Caco-2 (cell line): ENCODE results near the gene FCN1. TPM values are rescaled to one million over a fixed set of nuclear protein-coding genes. Genes with fewer than 3 reads are reported as not detected.

Experiments
- BruUV-seq: library from RNA; stranded (reverse); fragments of 400-500 nt; replicated peaks from 2 replicates; lab custom pipeline; 2021; lab: Mats Ljungman, UMichigan
- CTCF ChIA-PET: fragments of 300-600 bp; sonication (Branson Sonifier 250); formaldehyde crosslinking; loops from one replicate; lab custom pipeline; 2022; ENCODE audit warnings: antibody characterized with exemption; lab: Charles Lee
- POLR2A ChIA-PET: fragments of 300-600 bp; sonication (Branson Sonifier 250); formaldehyde crosslinking; loops from one replicate; lab custom pipeline; 2022; ENCODE audit warnings: antibody characterized with exemption; lab: Charles Lee
- DNase-seq, 2 experiments: peaks; one replicate each; pipeline versions ENCODE4 v3.0.0 to v3.0.0-alpha.2; 2020 to 2022
- H3K27me3 ChIP-seq: replicated peaks from 2 replicates; pipeline ENCODE4 v1.6.0; 2011; ENCODE audit warnings: low read length; ENCODE audit not compliant: control insufficient read depth, insufficient read depth
- H3K36me3 ChIP-seq: 2 replicates; pipeline ENCODE4 v1.5.1; 2011; ENCODE audit warnings: low read length; ENCODE audit not compliant: control insufficient read depth, insufficient read depth
- H3K4me1 ChIP-seq: fragments of 250-450 bp; sonication (Bioruptor Pico); 2 replicates; pipeline ENCODE4 v1.5.1; 2020; ENCODE audit warnings: mild to moderate bottlenecking
- H3K4me3 ChIP-seq: 2 replicates; pipeline ENCODE4 v1.5.1; 2011; ENCODE audit warnings: low read depth, mild to moderate bottlenecking, control low read depth, low read length
- H3K9me3 ChIP-seq: fragments of 250-450 bp; sonication (Bioruptor Pico); 2 replicates; pipeline ENCODE4 v1.5.1; 2020; ENCODE audit warnings: mild to moderate bottlenecking, moderate library complexity
- H3K27ac Mint-ChIP-seq: one replicate; pipeline ENCODE4 v1.8.0; 2022; ENCODE audit warnings: mixed read lengths; ENCODE audit not compliant: unreplicated experiment
- H3K27me3 Mint-ChIP-seq: one replicate; pipeline ENCODE4 v1.8.0; 2022; ENCODE audit warnings: mixed read lengths; ENCODE audit not compliant: insufficient read depth, unreplicated experiment
- H3K36me3 Mint-ChIP-seq: one replicate; pipeline ENCODE4 v1.8.0; 2022; ENCODE audit warnings: mild to moderate bottlenecking, mixed read lengths; ENCODE audit not compliant: insufficient read depth, unreplicated experiment
- H3K4me1 Mint-ChIP-seq: one replicate; pipeline ENCODE4 v1.8.0; 2022; ENCODE audit warnings: low read depth, mixed read lengths; ENCODE audit not compliant: unreplicated experiment
- H3K4me3 Mint-ChIP-seq: one replicate; pipeline ENCODE4 v1.8.0; 2022; ENCODE audit warnings: mild to moderate bottlenecking, moderate library complexity, mixed read lengths; ENCODE audit not compliant: unreplicated experiment
- H3K9me3 Mint-ChIP-seq: one replicate; pipeline ENCODE4 v1.8.0; 2022; ENCODE audit warnings: mixed read lengths; ENCODE audit not compliant: unreplicated experiment
- intact Hi-C: fragments of 100-400 bp; cut with micrococcal nuclease; formaldehyde crosslinking; loops from one replicate; pipeline ENCODE4 v1.10.0; 2022; ENCODE audit not compliant: unreplicated experiment
- total RNA-seq: library from RNA; stranded (reverse); gene quantifications from 2 replicates; pipeline ENCODE4 v1.2.3, GENCODE V29; 2022
- TF ChIP-seq, protein P1 (sequence below), 2 experiments: fragments of 200-600 bp in 1 of 2; IDR thresholded peaks; 1 replicate in 1 of 2; 2 replicates in 1 of 2; pipeline versions ENCODE4 v1.5.1 to v1.8.0; 2011 to 2022; ENCODE audit warnings: antibody characterized with exemption in 1 of 2, control low read depth in 1 of 2, inconsistent platforms in 1 of 2, low read depth in 1 of 2, low read length in 1 of 2, mild to moderate bottlenecking in 1 of 2, moderate library complexity in 1 of 2; ENCODE audit not compliant: insufficient read depth in 1 of 2, severe bottlenecking in 1 of 2, unreplicated experiment in 1 of 2

FCN1 gene
- total RNA-seq, 1 experiment from 2014 or later: not detected

DNA sequence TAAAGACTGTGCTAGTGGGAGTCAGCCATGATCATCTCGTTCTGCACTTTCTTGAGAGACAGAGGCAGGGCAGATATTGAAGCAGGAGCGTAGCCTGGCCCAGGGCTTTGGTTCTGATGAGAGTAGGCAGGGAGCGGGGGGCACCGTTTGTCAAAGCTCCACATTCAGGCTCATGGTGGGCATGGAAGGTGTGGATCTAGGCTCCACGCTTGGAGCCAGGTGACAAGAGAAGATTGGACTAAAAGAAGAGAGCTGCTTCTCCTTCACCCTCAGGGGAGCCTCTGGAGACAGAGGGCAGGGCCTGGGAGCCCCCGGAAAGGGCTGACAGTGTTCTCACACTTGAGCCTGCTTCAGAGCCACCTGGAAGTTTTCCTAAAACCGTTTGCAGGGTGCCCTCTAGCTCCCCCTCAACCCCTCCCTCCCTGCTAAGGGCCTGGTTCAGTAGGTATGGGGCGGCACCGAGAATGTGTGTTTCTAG is 61.8 kb downstream of the FCN1 start:
- intact Hi-C loops: no loop called here
- H3K36me3 Mint-ChIP-seq: no peaks in the 10 kb centered on the region
- TF ChIP-seq, protein P1, sequence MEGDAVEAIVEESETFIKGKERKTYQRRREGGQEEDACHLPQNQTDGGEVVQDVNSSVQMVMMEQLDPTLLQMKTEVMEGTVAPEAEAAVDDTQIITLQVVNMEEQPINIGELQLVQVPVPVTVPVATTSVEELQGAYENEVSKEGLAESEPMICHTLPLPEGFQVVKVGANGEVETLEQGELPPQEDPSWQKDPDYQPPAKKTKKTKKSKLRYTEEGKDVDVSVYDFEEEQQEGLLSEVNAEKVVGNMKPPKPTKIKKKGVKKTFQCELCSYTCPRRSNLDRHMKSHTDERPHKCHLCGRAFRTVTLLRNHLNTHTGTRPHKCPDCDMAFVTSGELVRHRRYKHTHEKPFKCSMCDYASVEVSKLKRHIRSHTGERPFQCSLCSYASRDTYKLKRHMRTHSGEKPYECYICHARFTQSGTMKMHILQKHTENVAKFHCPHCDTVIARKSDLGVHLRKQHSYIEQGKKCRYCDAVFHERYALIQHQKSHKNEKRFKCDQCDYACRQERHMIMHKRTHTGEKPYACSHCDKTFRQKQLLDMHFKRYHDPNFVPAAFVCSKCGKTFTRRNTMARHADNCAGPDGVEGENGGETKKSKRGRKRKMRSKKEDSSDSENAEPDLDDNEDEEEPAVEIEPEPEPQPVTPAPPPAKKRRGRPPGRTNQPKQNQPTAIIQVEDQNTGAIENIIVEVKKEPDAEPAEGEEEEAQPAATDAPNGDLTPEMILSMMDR (IDR thresholded peaks at IDR 0.05; ENCODE audit: insufficient read depth in 1 of 2, low read depth in 1 of 2, low read length in 1 of 2, severe bottlenecking in 1 of 2, unreplicated experiment in 1 of 2): no peak
- Histone ChIP-seq H3K4me1 (no peaks in the 10 kb centered on the region), H3K4me3 (no peak overlapping the region), H3K9me3 (no peaks in the 10 kb centered on the region), H3K27me3 (no peaks in the 10 kb centered on the region), H3K36me3 (no peaks in the 10 kb centered on the region)
- H3K27me3 Mint-ChIP-seq: peaks cover 6% of the 10 kb centered on the region
- peaks cover 9% of the 10 kb centered on the region for H3K9me3 Mint-ChIP-seq
- POLR2A ChIA-PET: no interaction called here
- CTCF ChIA-PET: no interaction called here
- H3K27ac Mint-ChIP-seq: no peak overlapping the region
- no peak overlapping the region for H3K4me3 Mint-ChIP-seq
- BruUV-seq: no TSS peak
- H3K4me1 Mint-ChIP-seq: no peaks in the 10 kb centered on the region
- DNase-seq: no peak

Other genes with a start within 250 kb of the FCN1 start
- not detected in 2 replicates for gene FCN2, start 37.1 kb downstream of the FCN1 start, total RNA-seq
- gene OLFM1, start 169.8 kb upstream of the FCN1 start, total RNA-seq: not detected in 2 replicates